Head of caudate nucleus (tissue), 42 donors: Measurements from ENCODE around the gene ATF6B.
A peak's percentile ranks its signal among the peaks of the same experiment; 100 is the strongest.
"Not testable (repeated sequence)": the region's sequence is repeated elsewhere in the genome, so short reads cannot be mapped to it uniquely, and the experiment has no call there.

Experiments used
- DNase-seq, 42 donors: peaks; one replicate each; pipeline versions ENCODE4 v3.0.0 to v3.0.0-alpha.2; 2020 to 2021; ENCODE audit warnings: mixed read lengths in 7 of 42
- intact Hi-C: fragments of 100-400 bp; cut with DNase I; formaldehyde crosslinking; loops from one replicate; pipeline ENCODE4 v1.15.0; 2022

Gene ATF6B

DNA sequence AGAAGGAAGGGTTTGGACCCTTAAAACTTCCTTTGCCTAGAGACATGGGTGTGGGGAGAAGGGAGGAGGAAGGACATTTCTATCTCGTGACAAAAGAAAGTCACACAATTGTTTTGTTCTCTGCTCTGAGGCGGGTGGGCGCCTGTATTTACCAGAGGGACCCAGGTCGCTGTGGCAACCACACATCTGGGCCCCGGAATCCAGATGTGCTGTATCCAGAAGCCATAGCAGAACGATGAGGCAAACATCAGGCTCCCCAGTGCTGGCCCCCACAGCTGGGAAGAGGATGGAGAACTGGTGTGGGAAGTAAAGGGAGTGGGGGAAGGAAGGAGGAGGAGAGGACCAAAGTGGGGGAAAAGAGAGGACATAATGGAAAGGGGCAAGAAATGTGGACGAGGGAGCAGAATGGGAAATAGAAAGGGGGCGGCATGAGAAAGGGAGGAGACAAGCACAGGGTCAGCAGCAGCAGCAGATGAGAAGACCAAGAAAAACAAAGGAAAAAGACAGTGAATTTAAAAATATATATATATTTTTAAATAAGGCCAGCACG, 15.5 kb downstream of the ATF6B start:
- intact Hi-C loops, result no loop called here
- no peak for DNase-seq

DNA sequence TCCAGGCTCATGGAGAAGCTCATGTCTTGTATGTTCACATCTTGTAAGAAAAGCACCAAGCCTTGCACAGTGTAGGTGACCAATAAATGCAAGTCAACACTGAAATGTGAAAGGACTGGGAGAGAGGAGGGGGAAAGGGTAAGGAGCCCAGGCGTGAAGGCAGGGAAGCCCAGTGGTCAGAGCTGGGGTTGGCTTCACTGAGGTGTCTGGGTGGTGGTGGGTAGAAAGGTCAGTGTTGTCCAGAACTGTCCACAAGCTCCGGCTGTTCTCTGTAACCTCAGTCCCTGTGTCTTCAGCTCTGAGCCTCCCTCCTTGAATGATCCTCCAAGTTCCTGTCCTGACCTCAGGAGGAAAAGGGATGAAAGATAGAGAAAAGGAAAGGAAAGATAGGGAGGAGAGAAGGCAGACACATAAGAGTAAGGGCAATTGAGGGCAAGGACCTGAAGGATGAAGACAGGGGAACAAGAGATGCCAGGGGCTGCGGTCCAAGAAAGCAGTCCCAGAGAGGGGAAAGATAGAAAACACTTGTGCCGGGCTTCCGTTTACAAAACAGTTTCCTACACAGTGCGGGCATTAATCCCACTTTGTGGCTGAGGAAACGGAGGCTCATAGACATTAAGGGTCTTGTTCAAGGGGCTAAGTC, 16.5 kb downstream of the ATF6B start:
- no peak for DNase-seq
- intact Hi-C loops, result no loop called here

DNA sequence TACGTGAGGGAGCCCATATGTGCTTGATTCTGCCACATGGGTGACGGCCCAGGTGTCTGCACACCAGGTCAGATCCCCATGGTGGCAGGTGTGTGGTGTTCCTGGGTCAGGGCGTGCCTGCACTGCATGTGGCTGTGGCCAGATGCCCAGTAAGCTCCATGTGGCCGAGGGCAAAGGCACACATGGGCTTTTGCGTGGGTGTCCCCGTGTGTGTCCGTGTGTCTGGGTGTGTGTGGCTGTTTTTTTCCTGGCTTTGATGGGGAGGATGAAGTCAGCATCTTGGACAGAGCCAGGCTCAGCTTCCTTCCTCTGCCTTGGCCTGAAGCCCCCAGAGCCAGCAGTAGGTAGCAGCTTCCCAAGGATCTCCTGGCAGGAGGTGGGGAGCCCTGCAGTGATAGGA, 17.4 kb downstream of the ATF6B start:
- DNase-seq, result no peak
- intact Hi-C loops, result no loop called here

- intact Hi-C loops, result no loop called here
- DNase-seq, result no peak
Observed at GRCh38 chr6:32109765-32110160, 18.3 kb downstream of the ATF6B start.

- intact Hi-C loops, result no loop called here
- DNase-seq, result no peak
Observed at GRCh38 chr6:32109114-32109764, 18.8 kb downstream of the ATF6B start, which contains the start of gene TNXB. Gene TNXB (minus strand): TSS chr6:32109338. CDS start chr6:32098198, 11,140 bp downstream.

- intact Hi-C loops, result no loop called here
- DNase-seq, result no peak
Observed at GRCh38 chr6:32108727-32109113, 19.3 kb downstream of the ATF6B start.

DNA sequence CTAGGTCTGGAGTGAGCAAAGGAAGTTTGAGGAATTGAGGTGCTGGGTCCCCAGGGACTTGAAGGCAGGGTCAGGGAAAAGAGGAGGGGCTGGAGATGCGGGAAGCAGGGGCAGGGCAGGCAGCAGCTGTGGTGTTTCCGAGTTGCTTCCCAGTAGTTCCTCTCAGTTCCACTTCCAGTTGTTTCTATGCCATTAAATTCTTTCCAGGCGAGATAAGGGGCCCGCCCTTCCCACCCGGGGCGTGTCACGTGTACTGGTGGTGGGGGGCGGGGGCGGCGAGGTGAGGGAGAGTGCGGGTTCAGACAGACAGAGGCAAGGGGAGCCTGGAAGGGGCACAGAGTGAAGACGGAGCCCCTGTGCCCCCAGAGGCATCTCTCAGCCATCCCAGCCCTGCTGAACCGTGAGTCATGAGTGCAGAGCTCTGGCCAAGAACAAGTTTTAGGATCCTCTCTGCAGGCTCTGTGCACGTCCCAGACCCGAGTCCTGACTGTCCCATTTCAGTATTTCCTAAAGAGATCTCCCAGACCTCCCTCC, 19.9 kb downstream of the ATF6B start:
- DNase-seq, result peak in 6 of 42 donors; percentile 24 to 59 (median 40)
- intact Hi-C loops, result no loop called here

DNA sequence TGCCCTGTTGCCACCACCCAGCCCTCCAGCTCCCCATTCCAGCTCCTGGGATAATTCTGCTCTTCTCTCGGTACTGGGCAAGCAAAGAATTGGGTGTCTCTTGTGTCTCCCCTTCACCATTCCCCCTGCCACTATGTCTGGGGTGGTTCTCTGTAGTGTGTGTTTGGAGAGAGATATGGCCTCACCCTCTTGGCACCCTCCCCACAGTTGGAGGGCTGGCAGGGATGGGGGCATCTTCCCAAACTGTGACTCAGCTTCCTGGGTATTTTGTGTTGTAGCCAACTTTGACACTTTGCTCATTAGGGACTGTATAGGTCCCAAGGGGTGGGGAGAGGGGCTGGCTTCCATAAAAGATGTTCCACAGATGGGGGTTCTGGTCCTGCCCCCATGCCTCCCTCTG, 20.6 kb downstream of the ATF6B start:
- intact Hi-C loops, result no loop called here

GRCh38 chr6:32105433-32105832, 22.6 kb downstream of the ATF6B start:
- intact Hi-C loops, result no loop called here
- DNase-seq, result no peak

More for the DNA sequence above, 20.6 kb downstream of the ATF6B start:
- no peak for DNase-seq

- DNase-seq, result no peak
- intact Hi-C loops, result no loop called here
Observed at GRCh38 chr6:32102255-32102654, 25.8 kb downstream of the ATF6B start.

DNA sequence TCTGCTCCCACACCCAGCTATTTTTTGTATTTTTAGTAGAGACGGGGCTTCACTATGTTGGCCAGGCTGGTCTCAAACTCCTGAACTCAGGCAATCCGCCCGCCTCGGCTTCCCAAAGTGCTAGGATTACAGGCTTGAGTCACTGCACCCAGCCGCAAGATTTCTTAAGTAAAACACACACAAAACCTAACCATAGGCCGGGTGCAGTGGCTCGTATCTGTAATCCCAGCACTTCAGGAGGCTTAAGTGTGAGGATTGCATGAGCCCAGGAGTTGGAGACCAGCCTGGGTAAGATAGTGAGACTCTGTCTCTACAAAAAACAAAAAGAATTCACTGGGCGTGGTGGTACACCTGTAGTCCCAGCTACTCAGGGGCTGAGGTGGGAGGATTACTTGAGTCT, 27.8 kb downstream of the ATF6B start:
- intact Hi-C loops, DNase-seq: not testable (repeated sequence)

- intact Hi-C loops, result no loop called here
- no peak for DNase-seq
Observed at GRCh38 chr6:32097364-32097763, 30.7 kb downstream of the ATF6B start.

GRCh38 chr6:32096394-32097258, 31.4 kb downstream of the ATF6B start:
- intact Hi-C loops, result no loop called here
- DNase-seq, result no peak

DNA sequence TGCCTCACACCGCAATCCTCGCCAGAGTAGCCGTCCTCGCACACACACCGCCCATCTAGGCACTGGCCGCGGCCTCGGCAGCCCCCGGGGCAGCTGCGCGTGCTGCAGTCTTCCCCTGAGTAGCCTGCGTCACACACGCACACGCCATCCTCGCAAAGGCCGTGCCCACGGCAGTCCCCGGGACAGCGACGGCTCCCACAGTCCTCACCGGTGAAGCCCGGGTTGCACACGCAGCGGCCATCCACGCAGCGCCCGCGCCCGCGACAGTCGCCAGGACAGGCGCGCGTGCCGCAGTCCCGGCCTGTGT, 32.0 kb downstream of the ATF6B start:
- no peak for DNase-seq
- intact Hi-C loops, result no loop called here

- intact Hi-C loops, result no loop called here
- no peak for DNase-seq
Observed at GRCh38 chr6:32095338-32096086, 32.5 kb downstream of the ATF6B start.

DNA sequence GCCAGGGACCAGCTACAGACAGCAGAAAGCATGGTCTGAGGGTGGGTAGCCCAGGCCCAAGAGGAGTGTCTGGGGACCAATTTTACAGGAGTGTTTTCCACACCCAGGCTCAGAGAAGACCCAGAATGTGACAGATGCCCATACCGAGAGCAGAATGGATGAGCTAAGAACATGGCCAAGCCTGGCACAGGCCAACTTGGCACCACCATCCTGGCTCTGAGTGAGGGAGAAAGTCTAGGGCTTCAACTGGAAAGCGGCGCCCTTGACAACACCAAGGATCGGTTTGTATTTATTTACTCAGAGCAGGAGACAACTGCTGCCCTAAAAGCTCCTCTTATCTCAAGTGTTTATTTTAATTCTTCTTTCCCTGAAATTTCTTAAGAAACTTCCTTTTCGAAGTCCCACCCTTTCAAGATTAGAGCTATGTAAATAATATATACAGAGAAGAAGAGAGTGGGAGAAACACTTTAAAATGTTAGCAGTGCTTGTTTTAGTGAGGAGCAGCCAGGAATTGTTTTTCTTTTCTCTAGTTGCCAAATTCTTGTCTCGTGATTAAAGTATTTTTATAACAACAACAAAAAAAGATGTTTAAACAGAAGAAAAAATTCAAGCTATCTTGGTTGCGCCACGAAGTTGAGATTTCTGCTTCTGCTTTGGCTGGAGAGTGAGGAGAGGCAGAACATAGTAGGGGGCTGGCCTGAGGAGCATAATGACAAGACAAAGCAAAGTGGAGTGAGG, 35.1 kb downstream of the ATF6B start:
- DNase-seq, result peak in 22 of 42 donors; percentile 16 to 61 (median 36)
- intact Hi-C loops, result no loop called here

- no peak for DNase-seq
- intact Hi-C loops, result no loop called here
Observed at GRCh38 chr6:32089082-32089828, 38.8 kb downstream of the ATF6B start.
